Kidney (tissue), 14 donors: ENCODE results near the gene MITF. TPM values are rescaled to one million over a fixed set of nuclear protein-coding genes. Genes with fewer than 3 reads are reported as not detected.

Source experiments
- DNase-seq, 5 donors: peaks; one replicate each; pipeline ENCODE4 v3.0.0-alpha.2; 2013 to 2020
- FAIRE-seq: peaks from 2 replicates; lab custom pipeline; 2012; peaks lifted over from hg19 to GRCh38; lab: Jason Lieb, UNC
- H3K27ac ChIP-seq, 2 donors: one replicate each; pipeline ENCODE4 v1.7.0; 2013; ENCODE audit warnings: low read depth in 2 of 2, low read length in 2 of 2, inconsistent platforms in 1 of 2
- H3K27me3 ChIP-seq: one replicate; pipeline ENCODE4 v1.7.1; 2013; ENCODE audit warnings: low read length, inconsistent platforms; ENCODE audit not compliant: control insufficient read depth, insufficient read depth
- H3K36me3 ChIP-seq, 3 donors: one replicate each; pipeline versions ENCODE4 v1.7.0 to v1.7.1; 2013; ENCODE audit warnings: low read length in 3 of 3, control low read depth in 1 of 3, inconsistent platforms in 1 of 3; ENCODE audit not compliant: insufficient read depth in 3 of 3, control insufficient read depth in 2 of 3
- H3K4me1 ChIP-seq, 3 donors: one replicate each; pipeline versions ENCODE4 v1.7.0 to v1.7.1; 2013; ENCODE audit warnings: low read length in 3 of 3, inconsistent platforms in 1 of 3, low read depth in 1 of 3; ENCODE audit not compliant: control insufficient read depth in 2 of 3, insufficient read depth in 2 of 3
- H3K4me3 ChIP-seq, 3 donors: one replicate each; pipeline versions ENCODE4 v1.7.0 to v1.8.1; 2013; ENCODE audit warnings: low read length in 3 of 3, control low read depth in 1 of 3, inconsistent platforms in 1 of 3
- H3K9ac ChIP-seq, 3 donors: one replicate each; pipeline versions ENCODE4 v1.7.0 to v1.7.1; 2013; ENCODE audit warnings: low read length in 3 of 3, control low read depth in 1 of 3, inconsistent platforms in 1 of 3
- H3K9me3 ChIP-seq, 3 donors: one replicate each; pipeline versions ENCODE4 v1.7.0 to v1.7.1; 2013; ENCODE audit warnings: low read length in 3 of 3, control low read depth in 1 of 3, inconsistent platforms in 1 of 3; ENCODE audit not compliant: control insufficient read depth in 2 of 3, insufficient read depth in 1 of 3
- intact Hi-C: fragments of 100-400 bp; cut with DNase I; formaldehyde crosslinking; loops from one replicate; pipeline ENCODE4 v1.11.1; 2022
- polyA plus RNA-seq: library from polyadenylated mRNA; stranded (reverse); fragments of 350-450 nt; fragmentation: Illumina TruSeq; extraction: RNeasy Lipid Tissue Mini Kit (QIAGEN cat#74804); gene quantifications from one replicate; pipeline ENCODE4 v1.2.3, GENCODE V29; 2014; ENCODE audit warnings: low read depth, low replicate concordance; ENCODE audit not compliant: insufficient read depth
- total RNA-seq: library from RNA; stranded (reverse); fragmentation: NEBNext Ultra II Directional; extraction: Animal tissue kit (Norgen Biotek cat#: 25700); gene quantifications from one replicate; pipeline ENCODE4 v1.2.1, GENCODE V29; 2021
- TF ChIP-seq, protein P1 (sequence below): IDR thresholded peaks from 3 replicates; pipeline ENCODE4 v1.5.1; 2012; ENCODE audit warnings: mild to moderate bottlenecking, moderate library complexity, borderline replicate concordance; ENCODE audit not compliant: insufficient read depth; ENCODE audit errors: extremely low read depth
- donor health status: control.
- donor health status: control.
- donor health status: control.
- donor health status: control.
- donor health status: control.
- donor health status: DM: yes; HTN: yes; CAD: no.
- donor health status: Normal renal cell carcinoma (clear cell type).

The MITF gene
- total and polyA plus RNA-seq, 2 donors from 2014 or later = 14.1 to 52.6 TPM

DNA sequence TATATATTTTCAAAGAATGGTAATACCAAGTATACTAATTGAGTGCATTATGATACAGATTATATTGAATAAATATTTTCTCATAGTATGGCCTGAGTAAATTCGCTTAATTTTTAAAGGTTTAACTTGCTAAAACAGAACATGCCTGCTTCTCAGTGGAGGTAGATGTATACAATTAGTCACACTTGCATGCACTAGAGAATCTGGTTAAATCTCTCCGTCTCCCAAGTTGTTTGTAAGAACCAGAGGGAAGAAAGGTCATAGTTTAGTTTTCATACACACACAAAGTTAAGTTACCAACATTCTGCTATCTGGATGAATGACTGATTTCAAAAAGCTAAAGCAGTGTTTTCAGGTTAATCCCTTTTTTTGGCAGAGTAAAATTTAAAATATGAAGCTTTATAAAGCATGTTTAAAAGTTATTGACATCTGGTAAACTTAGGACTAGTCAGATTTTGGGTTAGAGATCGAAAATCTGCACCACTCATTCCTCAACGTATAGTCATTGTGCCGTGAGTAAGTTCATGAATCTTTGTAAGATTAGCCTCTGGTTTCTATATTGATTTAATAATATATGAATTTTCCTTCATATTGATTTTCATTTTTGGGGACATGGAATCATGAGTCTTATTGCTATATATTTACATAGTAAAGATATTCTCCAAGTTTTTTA, 142.6 kb downstream of the MITF start:
- H3K4me3 ChIP-seq = no peak overlapping the region
- H3K9me3 ChIP-seq = no peaks in the 10 kb centered on the region
- H3K27ac ChIP-seq = no peak overlapping the region
- no peaks in the 10 kb centered on the region for H3K27me3 ChIP-seq
- intact Hi-C loops = no loop called here
- FAIRE-seq (peak; percentile 79), DNase-seq (peak in 1 of 5 donors; percentile 50)
- TF ChIP-seq, protein P1, sequence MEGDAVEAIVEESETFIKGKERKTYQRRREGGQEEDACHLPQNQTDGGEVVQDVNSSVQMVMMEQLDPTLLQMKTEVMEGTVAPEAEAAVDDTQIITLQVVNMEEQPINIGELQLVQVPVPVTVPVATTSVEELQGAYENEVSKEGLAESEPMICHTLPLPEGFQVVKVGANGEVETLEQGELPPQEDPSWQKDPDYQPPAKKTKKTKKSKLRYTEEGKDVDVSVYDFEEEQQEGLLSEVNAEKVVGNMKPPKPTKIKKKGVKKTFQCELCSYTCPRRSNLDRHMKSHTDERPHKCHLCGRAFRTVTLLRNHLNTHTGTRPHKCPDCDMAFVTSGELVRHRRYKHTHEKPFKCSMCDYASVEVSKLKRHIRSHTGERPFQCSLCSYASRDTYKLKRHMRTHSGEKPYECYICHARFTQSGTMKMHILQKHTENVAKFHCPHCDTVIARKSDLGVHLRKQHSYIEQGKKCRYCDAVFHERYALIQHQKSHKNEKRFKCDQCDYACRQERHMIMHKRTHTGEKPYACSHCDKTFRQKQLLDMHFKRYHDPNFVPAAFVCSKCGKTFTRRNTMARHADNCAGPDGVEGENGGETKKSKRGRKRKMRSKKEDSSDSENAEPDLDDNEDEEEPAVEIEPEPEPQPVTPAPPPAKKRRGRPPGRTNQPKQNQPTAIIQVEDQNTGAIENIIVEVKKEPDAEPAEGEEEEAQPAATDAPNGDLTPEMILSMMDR = no peak
- peaks cover 0 to 7% (median under 1%) of the 10 kb centered on the region in 3 donors for H3K4me1 ChIP-seq
- H3K9ac ChIP-seq = no peak overlapping the region
- peaks cover 0 to 5% (median 2%) of the 10 kb centered on the region in 3 donors for H3K36me3 ChIP-seq

- FAIRE-seq = no peak
- H3K27me3 ChIP-seq = no peaks in the 10 kb centered on the region
- H3K9me3 ChIP-seq = no peaks in the 10 kb centered on the region
- DNase-seq = peak in 1 of 5 donors; percentile 29
- no peak overlapping the region for H3K4me3 ChIP-seq
- TF ChIP-seq, protein P1 = no peak
- intact Hi-C loops = no loop called here
- peaks cover 0 to 5% (median 0%) of the 10 kb centered on the region in 3 donors for H3K4me1 ChIP-seq
- no peak overlapping the region for H3K9ac ChIP-seq
- no peak overlapping the region for H3K27ac ChIP-seq
- H3K36me3 ChIP-seq = peaks cover 0 to 5% (median 2%) of the 10 kb centered on the region in 3 donors
Measured at GRCh38 chr3:69882560-69882959, 143.3 kb downstream of the MITF start.

DNA sequence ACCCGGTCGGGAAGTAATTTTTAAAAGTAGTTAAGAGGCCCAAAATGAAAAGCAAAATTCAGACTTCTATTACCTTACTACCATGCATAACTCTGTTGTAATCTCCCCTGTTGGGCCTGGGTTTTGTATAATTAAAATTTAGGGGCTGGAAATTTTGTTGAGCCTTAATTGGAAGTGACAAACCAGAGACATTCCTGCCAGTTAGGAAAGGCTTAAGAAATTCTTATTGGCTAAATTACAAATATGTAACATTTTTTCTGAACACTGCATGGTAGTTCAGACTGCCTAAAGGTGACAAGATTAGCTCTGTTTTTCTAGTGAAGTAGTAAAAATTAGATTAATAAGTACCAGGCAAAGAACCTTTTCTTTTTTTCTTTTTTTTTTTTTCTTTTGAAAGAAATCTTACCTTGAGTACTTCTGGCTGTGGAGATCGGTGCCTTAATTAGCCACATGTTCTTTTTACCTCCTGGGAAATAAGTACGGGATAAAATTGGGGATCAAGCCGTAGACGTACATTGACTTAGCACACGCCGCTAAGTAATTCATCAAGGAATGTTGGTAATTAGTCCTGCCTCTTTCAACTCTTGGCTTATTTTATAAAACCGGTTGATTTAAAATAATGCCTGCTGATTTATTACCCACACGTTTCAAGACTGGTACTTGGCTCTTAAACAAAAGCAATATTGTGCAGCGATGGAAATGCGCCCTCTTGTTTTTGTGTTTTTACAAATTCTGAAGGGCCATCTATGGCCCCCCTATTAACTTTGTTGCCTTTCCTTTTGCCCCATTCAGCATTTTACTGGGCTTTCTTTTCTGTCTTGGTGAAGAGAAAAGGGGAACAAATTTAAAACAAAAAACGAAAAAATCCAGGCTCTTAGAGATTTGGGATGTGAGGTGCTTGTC, 149.0 kb downstream of the MITF start:
- H3K9ac ChIP-seq = no peak overlapping the region
- H3K36me3 ChIP-seq = peaks cover 0 to 5% (median 2%) of the 10 kb centered on the region in 3 donors
- DNase-seq (peak in 1 of 5 donors; percentile 17), FAIRE-seq (peak; percentile 19)
- no peak overlapping the region for H3K27ac ChIP-seq
- intact Hi-C loops = no loop called here
- H3K27me3 ChIP-seq = no peaks in the 10 kb centered on the region
- no peaks in the 10 kb centered on the region for H3K9me3 ChIP-seq
- H3K4me3 ChIP-seq = no peak overlapping the region
- peaks cover 0 to 12% (median 2%) of the 10 kb centered on the region in 3 donors for H3K4me1 ChIP-seq
- TF ChIP-seq, protein P1 = no peak
